Subcutaneous adipose tissue (tissue), 4 donors: Measurements from ENCODE around the gene HBA2. TPM values are rescaled to one million over a fixed set of nuclear protein-coding genes. Genes with fewer than 3 reads are reported as not detected.

Source experiments
- small RNA-seq: library from RNA; depleted of rRNA; stranded (forward); fragments of <200 nt; gene quantifications from one replicate; pipeline ENCODE3, GENCODE V24; 2016
- total RNA-seq, 4 donors: library from RNA; depleted of rRNA; stranded (reverse); fragments of >200 nt; gene quantifications; one replicate each; pipeline ENCODE4 v1.1.0, GENCODE V29; 2016
- TF ChIP-seq, protein P1 (sequence below): fragments of 450-650 bp; IDR thresholded peaks from one replicate; pipeline ENCODE4 v1.5.1; 2016; ENCODE audit warnings: low read depth, mild to moderate bottlenecking, control low read depth, antibody characterized with exemption, moderate library complexity

Gene HBA2
- total RNA-seq, 4 donors from 2014 or later = 25.2 to 313 (median 90.4) TPM

DNA sequence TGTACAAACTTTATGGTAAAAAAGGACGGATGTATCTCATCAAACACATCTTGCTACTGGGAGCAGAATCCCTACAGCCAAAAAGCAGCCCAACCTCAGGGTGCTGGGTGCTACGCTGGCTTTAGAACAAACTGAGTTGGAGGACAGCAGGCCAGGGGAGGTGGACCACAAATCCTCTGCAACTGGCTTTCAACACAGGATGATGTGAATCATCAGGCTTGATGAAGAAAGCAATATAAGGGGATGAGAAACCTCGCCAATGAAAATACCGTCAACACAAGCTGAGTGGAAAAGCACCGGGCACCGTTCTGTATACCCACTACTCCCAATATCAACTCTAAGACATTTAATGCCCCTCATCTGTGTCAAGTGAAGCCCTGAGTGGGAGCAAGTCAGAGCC lies 21.8 kb downstream of the HBA2 start:
- TF ChIP-seq, protein P1, sequence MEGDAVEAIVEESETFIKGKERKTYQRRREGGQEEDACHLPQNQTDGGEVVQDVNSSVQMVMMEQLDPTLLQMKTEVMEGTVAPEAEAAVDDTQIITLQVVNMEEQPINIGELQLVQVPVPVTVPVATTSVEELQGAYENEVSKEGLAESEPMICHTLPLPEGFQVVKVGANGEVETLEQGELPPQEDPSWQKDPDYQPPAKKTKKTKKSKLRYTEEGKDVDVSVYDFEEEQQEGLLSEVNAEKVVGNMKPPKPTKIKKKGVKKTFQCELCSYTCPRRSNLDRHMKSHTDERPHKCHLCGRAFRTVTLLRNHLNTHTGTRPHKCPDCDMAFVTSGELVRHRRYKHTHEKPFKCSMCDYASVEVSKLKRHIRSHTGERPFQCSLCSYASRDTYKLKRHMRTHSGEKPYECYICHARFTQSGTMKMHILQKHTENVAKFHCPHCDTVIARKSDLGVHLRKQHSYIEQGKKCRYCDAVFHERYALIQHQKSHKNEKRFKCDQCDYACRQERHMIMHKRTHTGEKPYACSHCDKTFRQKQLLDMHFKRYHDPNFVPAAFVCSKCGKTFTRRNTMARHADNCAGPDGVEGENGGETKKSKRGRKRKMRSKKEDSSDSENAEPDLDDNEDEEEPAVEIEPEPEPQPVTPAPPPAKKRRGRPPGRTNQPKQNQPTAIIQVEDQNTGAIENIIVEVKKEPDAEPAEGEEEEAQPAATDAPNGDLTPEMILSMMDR = no peak

DNA sequence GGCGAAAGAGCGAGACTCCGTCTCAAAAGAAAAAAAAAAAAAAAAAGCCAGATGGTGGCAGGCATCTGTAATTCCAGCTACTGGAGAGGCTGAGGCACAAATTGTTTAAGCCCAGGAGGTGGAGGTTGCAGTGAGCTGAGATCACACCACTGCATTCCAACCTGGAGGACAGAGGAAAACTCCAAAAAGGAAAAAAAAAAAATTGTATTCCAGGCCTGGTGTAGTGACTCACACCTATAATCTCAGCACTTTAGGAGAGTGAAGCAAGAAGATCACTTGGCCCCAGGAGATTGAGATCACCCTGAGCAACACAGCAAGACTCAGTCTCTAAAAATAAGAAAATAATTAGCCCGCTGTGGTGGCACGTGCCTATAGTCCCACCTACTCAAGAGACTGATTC lies 27.7 kb downstream of the HBA2 start:
- TF ChIP-seq, protein P1 = no peak

DNA sequence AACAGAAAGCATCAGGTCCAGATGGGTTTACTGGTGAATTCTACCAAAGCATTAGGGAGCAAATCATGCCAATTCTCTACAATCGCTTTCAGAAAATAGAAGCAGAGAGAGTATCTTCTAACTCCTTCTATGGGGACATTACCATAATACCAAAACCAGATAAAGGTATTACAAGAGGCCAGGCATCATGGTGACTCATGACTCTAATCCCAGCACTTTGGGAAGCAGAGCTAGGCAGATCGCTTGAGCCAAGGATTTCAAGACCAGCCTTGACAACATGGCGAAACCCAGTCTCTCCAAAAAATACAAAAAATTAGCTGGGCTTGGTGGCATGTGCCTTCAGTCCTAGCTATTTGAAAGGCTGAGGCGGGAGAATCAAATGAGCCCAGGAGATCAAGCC lies 30.6 kb downstream of the HBA2 start:
- TF ChIP-seq, protein P1 = no peak

DNA sequence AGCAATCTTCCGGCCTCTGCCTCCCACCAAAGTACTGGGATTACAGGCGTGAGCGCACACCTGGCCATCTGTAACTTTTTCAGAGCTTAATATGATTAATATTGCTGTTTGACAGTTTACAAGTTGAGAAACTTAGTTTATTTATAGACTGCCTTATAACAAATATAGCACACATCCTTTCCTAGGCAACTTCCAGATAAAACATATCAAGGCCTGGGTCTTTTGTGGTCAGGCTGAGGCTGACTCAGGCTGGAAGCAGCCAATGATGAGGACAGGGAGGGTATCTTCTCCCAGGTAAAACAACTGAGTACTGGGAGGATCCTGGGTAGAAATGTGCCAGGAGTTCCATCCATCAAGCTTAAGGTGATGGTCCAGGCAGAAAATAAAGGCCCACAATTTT lies 40.3 kb downstream of the HBA2 start:
- TF ChIP-seq, protein P1 = no peak

DNA sequence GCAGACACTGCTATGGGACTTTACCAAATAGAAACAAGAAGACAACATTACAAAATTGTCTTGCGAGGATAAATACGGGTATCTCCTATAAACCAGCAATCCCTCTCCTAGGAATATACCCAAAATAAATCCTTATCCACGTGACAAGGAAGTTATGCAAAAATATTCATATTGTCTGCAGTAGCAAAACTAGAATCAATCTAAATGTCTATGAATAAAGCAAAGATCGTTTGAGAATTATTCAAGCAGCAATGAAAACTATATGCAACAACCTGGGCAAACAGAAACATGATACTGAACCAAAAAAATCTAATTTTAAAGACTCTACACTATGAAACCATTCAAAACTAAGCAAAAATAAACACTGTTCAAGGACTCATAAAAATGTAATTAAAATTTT lies 47.3 kb downstream of the HBA2 start:
- TF ChIP-seq, protein P1 = no peak

Small RNA genes lying within 50 kb of the gene (small RNA-seq; reads per million reads assigned to genes)
- gene RF00019 = 0.49 reads per million

Other genes with a start within 250 kb of the HBA2 start
- gene POLR3K, start 119.3 kb upstream of the HBA2 start, total RNA-seq = 1 to 10 TPM; 1.5 to 7.3 (median 4.8) TPM
- gene SNRNP25, start 119.0 kb upstream of the HBA2 start, total RNA-seq = 10 to 100 TPM; 12.8 to 21.9 (median 15.2) TPM
- gene RHBDF1, start 100.2 kb upstream of the HBA2 start, total RNA-seq = 10 to 100 TPM; 17.2 to 72.7 (median 27.9) TPM
- 100 to 1,000 TPM in 1 of 4 donors, 10 to 100 TPM in 3; 50.2 to 108 (median 83.5) TPM for gene MPG, start 94.7 kb upstream of the HBA2 start, total RNA-seq
- gene NPRL3, start 34.2 kb upstream of the HBA2 start, total RNA-seq = 10 to 100 TPM; 18.7 to 39.2 (median 24.7) TPM
- 1 to 10 TPM in 1 of 4 donors, under 1 TPM in 1, not detected in 2; 0.88 to 3.0 TPM for gene HBZ, start 20.2 kb upstream of the HBA2 start, total RNA-seq
- 1 to 10 TPM in 2 of 4 donors, not detected in 2; 1.3 to 2.4 TPM for gene HBM, start 6.9 kb upstream of the HBA2 start, total RNA-seq
- 10 to 100 TPM; 11.9 to 71.7 (median 41.0) TPM for gene HBA1, start 3.8 kb downstream of the HBA2 start, total RNA-seq
- not detected for gene HBQ1, start 7.6 kb downstream of the HBA2 start, total RNA-seq
- 100 to 1,000 TPM in 2 of 4 donors, 10 to 100 TPM in 2; 73.9 to 133 (median 94.1) TPM for gene LUC7L, start 56.6 kb downstream of the HBA2 start, total RNA-seq
- gene FAM234A, start 61.9 kb downstream of the HBA2 start, total RNA-seq = 100 to 1,000 TPM in 1 of 4 donors, 10 to 100 TPM in 3; 43.4 to 117 (median 50.2) TPM
- gene RGS11, start 103.1 kb downstream of the HBA2 start, total RNA-seq = 10 to 100 TPM in 2 of 4 donors, 1 to 10 TPM in 2; 6.2 to 20.2 (median 11.4) TPM
- gene ARHGDIG, start 107.7 kb downstream of the HBA2 start, total RNA-seq = not detected
- under 1 TPM in 2 of 4 donors, not detected in 2; 0.22 to 0.94 TPM for gene PDIA2, start 110.3 kb downstream of the HBA2 start, total RNA-seq
- 10 to 100 TPM; 11.1 to 19.0 (median 15.0) TPM for gene AXIN1, start 179.8 kb downstream of the HBA2 start, total RNA-seq
- gene MRPL28, start 197.7 kb downstream of the HBA2 start, total RNA-seq = 10 to 100 TPM; 37.3 to 59.9 (median 47.5) TPM
- 10 to 100 TPM; 18.3 to 43.5 (median 28.3) TPM for gene PGAP6, start 209.1 kb downstream of the HBA2 start, total RNA-seq
- 100 to 1,000 TPM in 2 of 4 donors, 10 to 100 TPM in 2; 62.1 to 120 (median 96.5) TPM for gene NME4, start 224.3 kb downstream of the HBA2 start, total RNA-seq
- 10 to 100 TPM in 3 of 4 donors, 1 to 10 TPM in 1; 9.8 to 54.8 (median 20.3) TPM for gene DECR2, start 229.0 kb downstream of the HBA2 start, total RNA-seq